GM19395 (cell line): ENCODE measurements around the gene RPL27A.
"Not testable (repeated sequence)": the region's sequence is repeated elsewhere in the genome, so short reads cannot be mapped to it uniquely, and the experiment has no call there.

ENCODE experiments used
- ATAC-seq: cut with Tn5 transposase; IDR thresholded peaks from one replicate; pipeline ENCODE4 v1.9.1; 2021; ENCODE audit warnings: mild to moderate bottlenecking, moderate library complexity; ENCODE audit not compliant: unreplicated experiment

RPL27A gene

DNA sequence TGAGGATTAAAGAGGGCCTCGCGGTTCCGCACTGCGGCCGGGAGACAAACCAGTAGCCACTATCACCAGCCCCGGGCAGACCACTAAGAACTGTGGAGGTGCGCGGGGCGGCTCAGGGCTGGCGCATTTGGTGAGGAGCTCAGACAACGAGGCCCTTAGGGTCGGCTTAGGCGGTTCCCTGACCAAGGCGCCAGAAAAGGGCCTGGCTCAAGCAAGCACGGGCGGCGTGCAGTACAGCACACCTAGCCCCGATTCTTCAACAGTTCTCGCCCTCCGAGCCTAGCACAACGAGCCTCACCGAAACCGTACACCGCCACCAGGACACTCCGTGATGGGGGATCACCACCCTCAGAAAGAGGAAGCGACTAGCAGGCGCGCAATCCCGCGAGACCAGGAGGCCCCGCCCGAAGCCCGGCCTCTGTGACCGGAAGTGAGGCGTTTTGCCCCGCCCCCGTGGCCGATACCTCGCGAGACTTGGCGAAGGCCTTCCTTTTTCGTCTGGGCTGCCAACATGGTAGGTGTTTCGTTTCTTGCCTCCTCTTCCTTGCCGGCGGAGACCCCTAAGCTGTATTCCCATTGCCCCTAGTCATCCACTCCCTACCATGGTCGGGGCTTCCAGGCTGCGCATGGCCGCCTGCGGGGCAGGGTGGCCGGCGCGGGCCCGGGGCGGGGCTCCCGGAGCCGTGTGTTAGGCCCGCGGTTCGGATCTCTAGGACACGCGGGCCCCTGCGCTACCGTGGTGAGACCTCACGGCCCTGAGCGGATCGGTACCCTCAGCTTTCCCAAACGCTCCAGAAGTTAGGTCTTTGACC lies at the start of gene RPL27A, which contains the start of gene TRIM66:
RPL27A (plus strand) TSS at position 490 of the 812 bp plus-strand sequence; CDS start at position 512, 22 bp downstream.
TRIM66 (minus strand) TSS at position 363 of the 812 bp plus-strand sequence. CDS start 10,391 bp downstream, outside the sequence.
- ATAC-seq, result peak; percentile 97

GRCh38 chr11:8634498-8634897 lies 48.1 kb upstream of the RPL27A start:
- peak; percentile 52 for ATAC-seq

DNA sequence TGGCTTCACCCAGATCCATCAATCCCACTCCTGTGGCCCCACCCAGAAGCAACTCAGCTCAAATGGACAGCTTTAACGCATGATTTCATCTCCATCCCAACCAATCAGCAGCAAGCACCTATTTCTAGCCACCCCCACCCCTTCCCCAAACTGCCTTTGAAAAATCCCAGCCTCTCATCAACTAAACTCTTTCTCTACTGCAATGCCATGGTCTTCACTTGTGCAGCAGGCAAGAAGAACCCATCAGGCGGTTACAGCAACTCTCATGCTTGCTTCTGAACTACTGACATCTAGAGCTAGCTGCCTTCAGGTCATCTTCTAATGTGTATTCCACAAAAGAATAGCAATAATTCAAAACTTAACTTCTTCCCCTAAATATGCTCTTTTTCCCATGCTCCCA lies 46.5 kb upstream of the RPL27A start:
- no peak for ATAC-seq

GRCh38 chr11:8638300-8638699 lies 44.3 kb upstream of the RPL27A start:
- no peak for ATAC-seq

GRCh38 chr11:8639655-8640054 lies 42.9 kb upstream of the RPL27A start:
- no peak for ATAC-seq

DNA sequence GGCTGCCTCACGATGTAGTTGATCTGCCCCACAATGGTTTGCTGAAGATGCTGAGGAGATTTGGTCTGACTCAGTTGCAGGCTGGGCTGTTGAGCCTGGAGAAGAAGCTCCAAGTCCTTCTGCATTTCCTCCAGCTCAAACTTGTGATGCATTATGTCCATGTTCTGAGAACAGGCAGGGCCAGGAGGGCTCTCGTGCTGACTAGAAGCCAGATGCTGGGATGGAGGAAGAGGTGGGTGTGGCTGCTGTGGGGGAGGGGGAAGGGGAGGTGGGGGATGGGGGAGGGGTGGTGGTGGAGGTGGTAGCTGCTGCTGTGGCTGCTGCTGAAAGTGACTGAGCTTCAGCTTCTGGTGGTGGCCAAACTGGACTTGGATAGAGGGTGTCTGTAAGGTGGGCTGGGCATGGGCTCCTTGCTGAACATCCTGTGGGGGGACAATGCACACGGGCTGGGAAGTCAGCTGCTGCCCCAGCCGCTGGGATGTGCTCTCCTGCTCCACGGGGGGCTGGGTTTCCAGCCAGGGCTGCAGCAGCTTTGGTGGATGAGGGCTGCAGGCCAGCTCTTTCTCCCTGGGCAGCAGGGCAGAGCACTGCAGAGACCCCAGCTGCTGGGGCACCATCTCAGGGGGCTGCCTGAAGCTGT lies 42.2 kb upstream of the RPL27A start:
- no peak for ATAC-seq

DNA sequence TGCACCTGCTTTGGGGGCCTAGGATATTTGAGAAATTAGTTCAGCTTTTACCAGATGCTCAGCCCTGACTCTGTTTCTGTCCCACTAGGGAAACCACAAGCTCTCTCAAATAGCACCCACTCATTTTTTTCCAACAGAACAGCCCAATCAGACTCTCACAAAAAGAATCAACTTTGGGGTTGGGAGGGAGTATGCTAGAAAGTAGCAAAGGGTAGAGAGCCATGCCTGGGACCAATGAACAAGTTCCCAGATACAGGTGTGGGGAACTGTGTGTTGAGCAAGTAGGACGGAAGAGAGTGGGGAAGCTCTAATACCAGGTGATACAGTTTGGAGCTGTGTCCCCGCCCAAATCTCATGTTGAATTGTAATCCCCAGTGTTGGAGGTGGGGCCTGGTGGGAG lies 41.3 kb upstream of the RPL27A start:
- no peak for ATAC-seq

- ATAC-seq, result no peak
These were observed 40.3 kb upstream of the RPL27A start for GRCh38 chr11:8642196-8642841.

- no peak for ATAC-seq
These were observed 35.7 kb upstream of the RPL27A start for GRCh38 chr11:8646873-8647272.

- no peak for ATAC-seq
These were observed 33.2 kb upstream of the RPL27A start for GRCh38 chr11:8649361-8649760.

GRCh38 chr11:8650401-8650990 lies 32.1 kb upstream of the RPL27A start:
- ATAC-seq, result no peak

DNA sequence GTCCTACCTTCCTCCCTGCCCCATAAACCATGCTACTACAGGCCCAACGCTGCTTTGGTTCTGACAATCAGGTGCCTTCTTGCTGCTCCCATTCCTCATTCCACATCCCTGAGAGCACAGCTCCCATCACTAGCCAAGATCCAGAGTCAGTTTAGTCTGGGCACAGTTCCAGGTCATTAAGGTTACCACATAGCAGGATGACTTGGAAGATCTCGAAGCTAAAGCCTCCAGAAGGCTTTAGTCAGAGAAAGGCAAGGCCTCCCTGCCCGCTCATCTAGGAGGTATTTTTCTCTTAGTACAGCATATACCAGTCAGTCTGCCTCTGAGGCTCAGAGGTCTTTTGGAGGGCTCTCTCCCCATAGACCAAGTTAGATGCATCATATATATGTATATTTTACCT lies 30.5 kb upstream of the RPL27A start:
- ATAC-seq, result no peak

DNA sequence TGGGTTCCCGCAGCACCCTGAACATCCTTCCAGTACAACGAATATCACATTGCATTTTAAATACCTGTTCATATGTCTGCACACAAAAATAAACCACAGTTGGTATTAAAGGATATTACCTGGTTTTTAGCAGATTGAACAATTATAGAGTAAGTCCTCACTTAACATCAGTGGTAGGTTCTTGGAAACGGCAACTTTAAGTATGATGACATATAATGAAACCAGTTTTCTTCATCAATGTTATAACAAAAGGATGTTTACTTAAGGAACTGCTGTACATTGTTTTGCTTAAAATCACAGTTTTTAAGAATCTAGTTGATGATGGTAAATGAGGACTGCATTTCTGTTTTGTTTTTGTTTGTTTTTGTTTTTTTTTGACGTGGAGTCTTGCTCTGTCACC lies 28.1 kb upstream of the RPL27A start:
- ATAC-seq, result no peak

DNA sequence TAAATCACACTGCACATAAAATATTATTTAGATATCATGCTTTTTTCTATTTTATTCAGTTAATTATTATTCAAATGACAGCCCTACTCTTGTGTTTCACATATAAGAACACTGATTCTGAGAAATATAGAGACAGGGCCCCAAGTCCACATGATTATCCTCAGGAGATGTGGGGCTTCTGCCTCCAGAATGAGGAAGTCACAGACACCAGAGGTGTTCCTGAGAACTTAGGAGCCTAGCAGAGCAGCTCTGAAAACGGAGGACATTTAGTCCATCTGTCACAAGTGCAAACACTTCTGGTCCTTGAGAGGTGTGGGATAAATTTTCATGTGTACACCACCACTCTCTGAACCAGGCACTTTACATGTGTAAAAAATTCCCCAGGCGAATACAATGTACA lies 26.3 kb upstream of the RPL27A start:
- ATAC-seq, result no peak

DNA sequence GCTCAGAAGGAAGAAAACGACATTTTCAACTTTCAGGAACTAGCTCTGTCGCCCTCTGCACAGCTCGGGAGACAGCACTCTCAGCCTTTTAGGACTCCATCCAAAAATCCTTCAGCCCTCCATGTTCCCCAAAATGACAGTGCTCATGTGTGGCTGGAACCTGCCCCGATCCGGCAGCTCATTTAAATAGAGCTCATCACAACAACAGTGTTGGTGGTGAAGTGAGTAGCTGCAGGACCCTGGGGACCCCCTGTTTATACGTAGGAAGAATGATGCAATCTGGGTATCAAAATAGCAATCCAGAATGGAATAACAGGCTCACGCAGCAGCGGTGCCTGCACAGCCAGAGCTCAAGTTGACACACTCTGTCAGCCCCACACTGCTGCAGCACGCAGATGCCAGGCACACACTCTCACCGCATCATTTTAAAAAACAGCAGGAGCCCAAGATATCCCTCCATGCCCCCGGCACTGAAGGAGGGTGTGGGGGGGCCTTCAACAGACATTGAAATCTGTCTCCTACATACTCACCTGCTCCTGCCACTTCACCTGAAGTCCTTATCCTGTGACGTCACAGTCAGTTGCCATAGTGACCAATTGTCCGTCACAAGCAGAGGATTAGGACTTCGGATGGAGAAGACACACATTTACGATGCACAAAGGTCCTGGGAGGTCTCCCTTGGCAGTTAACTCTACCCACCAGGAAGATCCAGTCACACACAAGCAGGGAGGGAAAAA lies 24.1 kb upstream of the RPL27A start:
- ATAC-seq, result no peak

DNA sequence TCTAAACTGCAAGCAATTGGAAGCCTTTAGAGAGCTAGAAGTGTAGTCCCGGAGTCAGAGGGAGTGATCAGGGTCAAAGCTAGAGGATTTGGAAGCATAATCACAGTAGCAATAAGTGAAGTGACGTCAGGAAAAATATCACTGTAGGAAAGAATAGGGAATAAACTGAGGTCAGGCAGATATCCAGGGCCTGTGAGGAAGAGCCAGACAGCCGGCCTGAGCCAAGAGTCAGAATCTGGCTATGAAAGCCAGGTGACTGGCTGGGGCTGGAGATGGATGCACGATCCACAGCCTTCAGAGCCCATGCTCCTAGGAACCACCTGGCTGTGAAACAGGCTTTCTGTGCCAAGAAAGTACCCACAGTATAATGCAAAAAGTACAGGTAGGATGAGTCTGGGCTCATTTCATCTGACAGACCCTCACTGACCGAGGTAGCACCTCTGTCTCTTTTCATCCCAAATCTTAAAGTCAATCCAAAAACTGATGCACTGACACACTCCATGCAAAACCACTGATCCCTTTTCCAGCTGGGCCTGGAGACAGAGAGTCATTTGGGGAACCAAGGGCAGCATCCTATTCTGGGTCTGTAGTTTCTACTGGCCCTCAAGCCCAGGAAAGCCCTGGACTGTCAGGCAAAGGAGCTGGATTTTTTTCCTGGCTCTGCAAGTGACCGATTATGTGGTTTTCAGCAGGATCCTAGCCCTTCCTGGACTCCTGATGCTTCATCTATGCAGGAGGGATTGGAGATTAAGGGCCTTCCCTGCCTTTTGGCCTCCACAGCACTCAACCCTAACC lies 21.4 kb upstream of the RPL27A start:
- no peak for ATAC-seq

DNA sequence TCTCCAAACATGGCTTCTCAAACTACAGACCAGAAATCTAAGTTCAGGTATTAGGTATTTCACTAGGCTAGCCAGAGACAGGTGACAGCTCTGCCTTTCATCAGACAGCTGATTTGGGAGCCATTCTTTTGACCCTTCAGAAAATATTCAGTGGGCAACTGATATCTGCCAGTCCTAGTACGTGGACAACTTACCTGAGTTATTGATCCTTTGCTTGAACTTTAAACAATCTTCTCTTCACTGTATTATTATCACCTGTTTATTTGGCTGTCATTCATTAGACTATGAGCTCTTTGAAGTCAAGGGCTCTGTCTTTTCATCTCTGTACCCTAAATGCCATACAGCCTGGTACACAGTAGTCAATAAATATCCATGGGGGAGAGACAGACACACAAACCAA lies 17.4 kb upstream of the RPL27A start:
- no peak for ATAC-seq

- not testable (repeated sequence) for ATAC-seq
These were observed 12.5 kb upstream of the RPL27A start for GRCh38 chr11:8670081-8670480.

GRCh38 chr11:8671193-8671612 lies 11.4 kb upstream of the RPL27A start:
- ATAC-seq, result no peak

- ATAC-seq, result no peak
These were observed 10.9 kb upstream of the RPL27A start for GRCh38 chr11:8671651-8672062.
